Activated T-cell treated with anti-CD3 and anti-CD28 coated beads, Interleukin-2, amount 50 U/mL, for 72 hours (primary cell): Measurements from ENCODE around the gene SOD2. TPM values are rescaled to one million over a fixed set of nuclear protein-coding genes. Genes with fewer than 3 reads are reported as not detected.
"Not testable (repeated sequence)": the region's sequence is repeated elsewhere in the genome, so short reads cannot be mapped to it uniquely, and the experiment has no call there.

Experiments
- ATAC-seq, 2 donors: fragments of 150-1000 bp; cut with Tn5 transposase; replicated peaks in 1 of 2; 2 replicates each; pipeline ENCODE4 v1.10.0; 2021; ENCODE audit warnings: moderate library complexity in 2 of 2, mild to moderate bottlenecking in 1 of 2
- DNase-seq, 2 donors: peaks; one replicate each; pipeline ENCODE4 v3.0.0; 2021 to 2022; ENCODE audit warnings: mixed read lengths in 1 of 2
- H3K27ac Mint-ChIP-seq: one replicate; pipeline ENCODE4 v1.8.0; 2022; ENCODE audit warnings: mild to moderate bottlenecking, moderate library complexity, mixed read lengths
- H3K27me3 Mint-ChIP-seq: one replicate; pipeline ENCODE4 v1.8.0; 2022; ENCODE audit warnings: low read depth, mixed read lengths
- H3K36me3 Mint-ChIP-seq, 2 donors: one replicate each; pipeline ENCODE4 v1.8.0; 2022; ENCODE audit warnings: mixed read lengths in 2 of 2, mild to moderate bottlenecking in 1 of 2; ENCODE audit not compliant: insufficient read depth in 2 of 2
- H3K4me1 Mint-ChIP-seq: one replicate; pipeline ENCODE4 v1.8.0; 2022; ENCODE audit warnings: low read depth, mixed read lengths
- H3K4me3 Mint-ChIP-seq, 2 donors: one replicate each; pipeline ENCODE4 v1.8.0; 2022; ENCODE audit warnings: mild to moderate bottlenecking in 2 of 2, mixed read lengths in 2 of 2, moderate library complexity in 2 of 2
- H3K9me3 Mint-ChIP-seq, 2 donors: one replicate each; pipeline ENCODE4 v1.8.0; 2022; ENCODE audit warnings: mixed read lengths in 2 of 2
- total RNA-seq, 2 donors: library from RNA; stranded (reverse); gene quantifications; one replicate each; pipeline ENCODE4 v1.2.3, GENCODE V29; 2022

The SOD2 gene
- 10 to 100 TPM; 66.8 to 75.9 TPM for total RNA-seq

GRCh38 chr6:159693128-159693893 lies at the start of gene SOD2:
SOD2 (minus strand) TSS chr6:159693241; CDS start chr6:159693167, 74 bp downstream.
- H3K4me1 Mint-ChIP-seq: peaks cover 47% of the 10 kb centered on the region
- DNase-seq: peak; percentile 89 to 90
- no peaks in the 10 kb centered on the region for H3K9me3 Mint-ChIP-seq
- ATAC-seq: peak; percentile 82 to 85
- peak within 1 kb of the TSS; percentile 75 to 97 for H3K4me3 Mint-ChIP-seq
- H3K36me3 Mint-ChIP-seq: peaks cover 5 to 14% of the 10 kb centered on the region in 2 donors
- H3K27me3 Mint-ChIP-seq: no peaks in the 10 kb centered on the region
- peak within 1 kb of the TSS; percentile 98 for H3K27ac Mint-ChIP-seq

GRCh38 chr6:159742165-159742564 lies 49.1 kb upstream of the SOD2 start:
- Mint-ChIP-seq H3K9me3 (no peaks in the 10 kb centered on the region), H3K27me3 (no peaks in the 10 kb centered on the region), H3K4me1 (peaks cover 19% of the 10 kb centered on the region), H3K27ac (peak overlapping the region; percentile 89), H3K36me3 (peaks cover 12 to 39% of the 10 kb centered on the region in 2 donors), H3K4me3 (no peak overlapping the region)
- ATAC-seq (no peak), DNase-seq (no peak)

- Mint-ChIP-seq H3K4me1 (peaks cover 20% of the 10 kb centered on the region), H3K4me3 (no peak overlapping the region), H3K36me3 (peaks cover 4 to 25% of the 10 kb centered on the region in 2 donors), H3K27ac (peak overlapping the region; percentile 82), H3K9me3 (no peaks in the 10 kb centered on the region), H3K27me3 (no peaks in the 10 kb centered on the region)
- ATAC-seq (no peak), DNase-seq (no peak)
Observed at GRCh38 chr6:159739341-159739740, 46.3 kb upstream of the SOD2 start.

- no peak for DNase-seq
- H3K36me3 Mint-ChIP-seq: peaks cover 1 to 13% of the 10 kb centered on the region in 2 donors
- no peaks in the 10 kb centered on the region for H3K9me3 Mint-ChIP-seq
- H3K4me1 Mint-ChIP-seq: peaks cover 39% of the 10 kb centered on the region
- peak in 1 of 2 donors; percentile 32 for ATAC-seq
- no peaks in the 10 kb centered on the region for H3K27me3 Mint-ChIP-seq
- H3K4me3 Mint-ChIP-seq: no peak overlapping the region
- no peak overlapping the region for H3K27ac Mint-ChIP-seq
Observed at GRCh38 chr6:159736908-159737307, 43.9 kb upstream of the SOD2 start.

- ATAC-seq, H3K27ac Mint-ChIP-seq, DNase-seq, H3K9me3 Mint-ChIP-seq, H3K27me3 Mint-ChIP-seq: not testable (repeated sequence)
- H3K4me3 Mint-ChIP-seq: peak overlapping the region in 1 of 2 donors; percentile 58
- H3K4me1 Mint-ChIP-seq: peaks cover 67% of the 10 kb centered on the region
- peaks cover 7 to 17% of the 10 kb centered on the region in 2 donors for H3K36me3 Mint-ChIP-seq
Observed at GRCh38 chr6:159733395-159733794, 40.4 kb upstream of the SOD2 start.

- not testable (repeated sequence) for ATAC-seq, H3K27me3 Mint-ChIP-seq, H3K9me3 Mint-ChIP-seq, DNase-seq
- Mint-ChIP-seq H3K36me3 (peaks cover 7 to 14% of the 10 kb centered on the region in 2 donors), H3K4me1 (peaks cover 61% of the 10 kb centered on the region), H3K27ac (peak overlapping the region; percentile 63), H3K4me3 (peak overlapping the region in 1 of 2 donors; percentile 58)
Observed at GRCh38 chr6:159732550-159732949, 39.5 kb upstream of the SOD2 start.

GRCh38 chr6:159730332-159730676 lies 37.3 kb upstream of the SOD2 start:
- H3K36me3 Mint-ChIP-seq: peaks cover 7 to 16% of the 10 kb centered on the region in 2 donors
- H3K4me3 Mint-ChIP-seq: peak overlapping the region; percentile 70 to 84
- no peaks in the 10 kb centered on the region for H3K9me3 Mint-ChIP-seq
- no peak for DNase-seq
- H3K4me1 Mint-ChIP-seq: peaks cover 68% of the 10 kb centered on the region
- ATAC-seq: no peak
- no peaks in the 10 kb centered on the region for H3K27me3 Mint-ChIP-seq
- H3K27ac Mint-ChIP-seq: peak overlapping the region; percentile 65

- Mint-ChIP-seq H3K36me3 (peaks cover 7 to 16% of the 10 kb centered on the region in 2 donors), H3K27me3 (no peaks in the 10 kb centered on the region), H3K4me1 (peaks cover 70% of the 10 kb centered on the region), H3K27ac (peak overlapping the region; percentile 98), H3K9me3 (no peaks in the 10 kb centered on the region), H3K4me3 (peak overlapping the region; percentile 84 to 98)
- ATAC-seq: no peak
- no peak for DNase-seq
Observed at GRCh38 chr6:159729598-159730331, 36.7 kb upstream of the SOD2 start.

- Mint-ChIP-seq H3K9me3 (no peaks in the 10 kb centered on the region), H3K27me3 (no peaks in the 10 kb centered on the region), H3K4me3 (peak overlapping the region; percentile 84 to 98), H3K36me3 (peaks cover 7 to 18% of the 10 kb centered on the region in 2 donors), H3K27ac (peak overlapping the region; percentile 98), H3K4me1 (peaks cover 69% of the 10 kb centered on the region)
- DNase-seq (no peak), ATAC-seq (no peak)
Observed at GRCh38 chr6:159728531-159728964, 35.5 kb upstream of the SOD2 start.

GRCh38 chr6:159727717-159728445 lies 34.8 kb upstream of the SOD2 start:
- DNase-seq: no peak

GRCh38 chr6:159726918-159727716 lies 34.1 kb upstream of the SOD2 start, which contains the start of gene WTAP:
WTAP (plus strand) TSS chr6:159727506; CDS start chr6:159736266, 8,760 bp downstream.
- peaks cover 12 to 21% of the 10 kb centered on the region in 2 donors for H3K36me3 Mint-ChIP-seq
- ATAC-seq: peak; percentile 89 to 90
- peaks cover 65% of the 10 kb centered on the region for H3K4me1 Mint-ChIP-seq
- H3K27ac Mint-ChIP-seq: peak within 1 kb of the TSS; percentile 99
- peak; percentile 97 to 98 for DNase-seq
- H3K4me3 Mint-ChIP-seq: peak within 1 kb of the TSS; percentile 93 to 100
- H3K27me3 Mint-ChIP-seq: no peaks in the 10 kb centered on the region
- H3K9me3 Mint-ChIP-seq: no peaks in the 10 kb centered on the region

More at GRCh38 chr6:159727717-159728445, 34.8 kb upstream of the SOD2 start:
- H3K9me3 Mint-ChIP-seq: no peaks in the 10 kb centered on the region
- H3K36me3 Mint-ChIP-seq: peaks cover 10 to 21% of the 10 kb centered on the region in 2 donors
- no peaks in the 10 kb centered on the region for H3K27me3 Mint-ChIP-seq
- H3K4me1 Mint-ChIP-seq: peaks cover 68% of the 10 kb centered on the region
- H3K27ac Mint-ChIP-seq: peak overlapping the region; percentile 98
- peak; percentile 39 to 45 for ATAC-seq
- H3K4me3 Mint-ChIP-seq: peak overlapping the region; percentile 84 to 98
